Myometrial cell (primary cell): ENCODE measurements around the gene PIGN. TPM values are rescaled to one million over a fixed set of nuclear protein-coding genes. Genes with fewer than 3 reads are reported as not detected.

ENCODE experiments used
- total RNA-seq: library from RNA; depleted of rRNA; stranded (reverse); fragments of >200 nt; gene quantifications from 2 replicates; pipeline ENCODE4 v1.2.3, GENCODE V29; 2015

Gene PIGN, protein sequence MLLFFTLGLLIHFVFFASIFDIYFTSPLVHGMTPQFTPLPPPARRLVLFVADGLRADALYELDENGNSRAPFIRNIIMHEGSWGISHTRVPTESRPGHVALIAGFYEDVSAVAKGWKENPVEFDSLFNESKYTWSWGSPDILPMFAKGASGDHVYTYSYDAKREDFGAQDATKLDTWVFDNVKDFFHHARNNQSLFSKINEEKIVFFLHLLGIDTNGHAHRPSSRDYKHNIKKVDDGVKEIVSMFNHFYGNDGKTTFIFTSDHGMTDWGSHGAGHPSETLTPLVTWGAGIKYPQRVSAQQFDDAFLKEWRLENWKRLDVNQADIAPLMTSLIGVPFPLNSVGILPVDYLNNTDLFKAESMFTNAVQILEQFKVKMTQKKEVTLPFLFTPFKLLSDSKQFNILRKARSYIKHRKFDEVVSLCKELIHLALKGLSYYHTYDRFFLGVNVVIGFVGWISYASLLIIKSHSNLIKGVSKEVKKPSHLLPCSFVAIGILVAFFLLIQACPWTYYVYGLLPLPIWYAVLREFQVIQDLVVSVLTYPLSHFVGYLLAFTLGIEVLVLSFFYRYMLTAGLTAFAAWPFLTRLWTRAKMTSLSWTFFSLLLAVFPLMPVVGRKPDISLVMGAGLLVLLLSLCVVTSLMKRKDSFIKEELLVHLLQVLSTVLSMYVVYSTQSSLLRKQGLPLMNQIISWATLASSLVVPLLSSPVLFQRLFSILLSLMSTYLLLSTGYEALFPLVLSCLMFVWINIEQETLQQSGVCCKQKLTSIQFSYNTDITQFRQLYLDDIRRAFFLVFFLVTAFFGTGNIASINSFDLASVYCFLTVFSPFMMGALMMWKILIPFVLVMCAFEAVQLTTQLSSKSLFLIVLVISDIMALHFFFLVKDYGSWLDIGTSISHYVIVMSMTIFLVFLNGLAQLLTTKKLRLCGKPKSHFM
- 19.8 and 25.4 TPM in 2 replicates for total RNA-seq

DNA sequence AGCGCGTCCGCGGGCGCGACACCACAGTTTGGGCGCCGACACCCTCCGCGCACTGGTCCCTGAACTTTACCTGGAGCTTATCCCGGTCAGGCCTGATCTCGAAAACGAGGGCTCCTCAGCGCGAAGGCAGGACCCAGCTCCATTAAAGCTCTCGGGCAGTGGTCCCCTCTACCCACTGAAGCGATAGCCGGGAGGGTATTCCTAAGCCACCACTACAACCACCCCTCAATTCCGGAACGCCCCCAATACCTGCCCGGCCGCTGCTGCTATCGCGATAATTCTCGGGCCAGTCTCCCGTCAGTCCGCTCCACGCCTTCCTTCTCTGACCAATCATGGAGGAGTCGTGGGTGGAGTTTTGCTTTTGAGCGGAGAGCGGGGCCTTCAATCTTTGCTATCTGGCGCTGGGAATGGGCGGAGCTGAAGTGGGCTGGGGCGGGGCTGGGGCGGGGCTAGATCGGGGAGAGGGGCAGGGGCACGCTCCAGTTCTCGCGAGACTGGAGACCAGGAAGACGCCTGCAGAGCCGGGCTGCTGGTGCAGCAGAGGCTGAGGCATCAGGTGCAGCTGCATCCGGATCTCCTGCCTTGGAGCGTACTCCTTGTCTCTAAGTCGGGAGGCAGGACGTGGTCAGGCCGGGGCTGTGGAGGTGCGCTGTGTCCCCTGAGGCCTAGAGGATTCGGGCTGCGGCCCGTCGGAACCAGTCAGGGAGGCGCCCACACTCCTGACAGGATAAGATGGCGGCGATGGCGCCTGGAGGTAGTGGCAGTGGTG is at the start of gene PIGN, which contains the start of gene RELCH:
Gene PIGN, minus strand, starts transcription at position 283 of the 769 bp plus-strand sequence. CDS start 25,703 bp downstream, outside the sequence.
Gene RELCH, plus strand, starts transcription at position 482 of the 769 bp plus-strand sequence. Its CDS starts 251 bp downstream, at position 733.

Other genes with a start within 250 kb of the PIGN start
- gene RELCH, start 199 bp upstream of the PIGN start, total RNA-seq = 19.5 and 21.3 TPM in 2 replicates
- not detected in 2 replicates for gene TNFRSF11A, start 138.3 kb upstream of the PIGN start, total RNA-seq